Loucy (cell line): ENCODE results near the gene DSG1.

Experiments
- H2AFZ ChIP-seq: fragments of 200-600 bp; sonication (generic); 2 replicates; pipeline ENCODE4 v1.6.0; 2016; ENCODE audit warnings: antibody characterized with exemption, mild to moderate bottlenecking, low read length, moderate library complexity
- H3F3A ChIP-seq: fragments of 200-600 bp; 2 replicates; pipeline ENCODE4 v1.6.0; 2016; ENCODE audit warnings: antibody characterized with exemption, low read depth, mild to moderate bottlenecking
- H3K27me3 ChIP-seq: fragments of 200-600 bp; sonication (generic); 2 replicates; pipeline ENCODE4 v1.6.1; 2014; ENCODE audit warnings: low read length, mild to moderate bottlenecking; ENCODE audit not compliant: insufficient read depth, poor library complexity, severe bottlenecking
- H3K36me3 ChIP-seq: fragments of 200-600 bp; sonication (generic); 2 replicates; pipeline ENCODE4 v1.6.1; 2016; ENCODE audit warnings: low read length; ENCODE audit not compliant: insufficient read depth
- H3K4me1 ChIP-seq: fragments of 200-600 bp; sonication (generic); 2 replicates; pipeline ENCODE4 v1.5.1; 2014; ENCODE audit warnings: low read length, mild to moderate bottlenecking; ENCODE audit not compliant: insufficient read depth, poor library complexity, severe bottlenecking
- H3K4me2 ChIP-seq: fragments of 200-600 bp; sonication (generic); 2 replicates; pipeline ENCODE4 v1.6.0; 2014; ENCODE audit warnings: antibody characterized with exemption, low read length, low read depth, mild to moderate bottlenecking; ENCODE audit not compliant: poor library complexity, severe bottlenecking
- H3K4me3 ChIP-seq: fragments of 200-600 bp; sonication (generic); 2 replicates; pipeline ENCODE4 v1.5.1; 2014; ENCODE audit warnings: low read length, mild to moderate bottlenecking, mixed read lengths; ENCODE audit not compliant: poor library complexity, severe bottlenecking
- H3K79me2 ChIP-seq: fragments of 200-600 bp; sonication (generic); 2 replicates; pipeline ENCODE4 v1.6.1; 2014; ENCODE audit warnings: low read length; ENCODE audit not compliant: insufficient read depth
- H3K9ac ChIP-seq: fragments of 200-600 bp; sonication (generic); 2 replicates; pipeline ENCODE4 v1.6.0; 2014; ENCODE audit warnings: mild to moderate bottlenecking, low read depth, low read length, moderate library complexity; ENCODE audit not compliant: poor library complexity, severe bottlenecking
- H3K9me2 ChIP-seq: fragments of 200-600 bp; sonication (generic); replicated peaks from 2 replicates; pipeline ENCODE4 v1.6.1; 2016; ENCODE audit warnings: low read depth, low read length, mixed read lengths
- H3K9me3 ChIP-seq: fragments of 200-600 bp; sonication (generic); 2 replicates; pipeline ENCODE4 v1.6.1; 2014; ENCODE audit warnings: mild to moderate bottlenecking, antibody characterized with exemption, low read length, low read depth; ENCODE audit not compliant: insufficient read depth
- H4K20me1 ChIP-seq: fragments of 200-600 bp; sonication (generic); 2 replicates; pipeline ENCODE4 v1.6.0; 2014; ENCODE audit warnings: antibody characterized with exemption, low read length, mild to moderate bottlenecking; ENCODE audit not compliant: insufficient read depth, poor library complexity, severe bottlenecking
- EZH2phosphoT487 ChIP-seq: fragments of 200-600 bp; IDR thresholded peaks from 2 replicates; pipeline ENCODE4 v1.6.1; 2018; ENCODE audit warnings: antibody characterized with exemption, mild to moderate bottlenecking, moderate library complexity, borderline replicate concordance
- TF ChIP-seq, protein P1 (sequence below): fragments of 200-600 bp; sonication (generic); conservative IDR thresholded peaks from 2 replicates; pipeline ENCODE4 v1.5.1; 2014; ENCODE audit warnings: mild to moderate bottlenecking, antibody characterized with exemption, low read length

Gene DSG1

DNA sequence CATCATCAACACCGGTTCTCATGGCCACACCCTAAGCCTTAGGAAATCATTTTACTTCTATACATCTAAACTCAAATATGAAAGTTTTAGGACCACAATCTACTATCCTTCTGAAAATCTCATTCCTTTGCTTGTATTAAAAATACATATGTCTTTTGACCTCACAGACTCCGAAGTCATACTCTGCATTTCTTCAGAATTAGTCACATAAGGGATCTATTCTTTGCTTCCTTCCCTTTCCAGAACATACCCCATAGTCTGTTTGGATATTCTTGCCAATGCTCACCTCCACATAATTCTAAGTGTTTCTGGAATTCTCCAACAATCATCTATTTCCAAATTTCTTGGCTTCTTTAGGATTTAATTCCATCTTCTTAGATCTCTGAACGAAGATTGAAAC, 14.2 kb upstream of the DSG1 start:
- Histone ChIP-seq H4K20me1 (no peaks in the 10 kb centered on the region), H3K27me3 (no peaks in the 10 kb centered on the region)

DNA sequence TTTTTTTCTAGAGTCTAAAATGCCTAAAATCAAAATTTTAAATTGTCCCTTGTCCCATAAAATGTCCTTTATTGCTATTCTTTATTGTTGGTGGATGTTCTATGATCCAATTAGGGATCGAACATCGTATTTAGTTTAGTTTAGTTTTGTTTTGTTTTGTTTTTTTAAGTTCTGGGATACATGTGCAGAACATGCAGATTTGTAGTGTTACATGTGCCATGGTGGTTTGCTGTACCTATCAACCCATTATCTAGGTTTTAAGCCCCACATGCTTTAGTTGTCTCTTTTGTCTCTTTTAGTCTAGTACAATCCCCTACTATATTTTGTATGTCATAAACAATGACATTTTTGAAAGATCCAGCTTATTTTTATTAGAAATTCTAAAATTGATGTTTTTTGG, 8.8 kb upstream of the DSG1 start:
- Histone ChIP-seq H3K36me3 (no peaks in the 10 kb centered on the region), H3K4me1 (no peaks in the 10 kb centered on the region), H3K9ac (no peak overlapping the region), H3K4me3 (no peak overlapping the region), H3K4me2 (no peak overlapping the region), H3K27me3 (no peaks in the 10 kb centered on the region), H2AFZ (no peak overlapping the region), H3K9me3 (no peaks in the 10 kb centered on the region), H3F3A (no peaks in the 10 kb centered on the region), H3K79me2 (no peaks in the 10 kb centered on the region), H3K9me2 (no peaks in the 10 kb centered on the region), H4K20me1 (no peaks in the 10 kb centered on the region)
- TF ChIP-seq, protein P1, sequence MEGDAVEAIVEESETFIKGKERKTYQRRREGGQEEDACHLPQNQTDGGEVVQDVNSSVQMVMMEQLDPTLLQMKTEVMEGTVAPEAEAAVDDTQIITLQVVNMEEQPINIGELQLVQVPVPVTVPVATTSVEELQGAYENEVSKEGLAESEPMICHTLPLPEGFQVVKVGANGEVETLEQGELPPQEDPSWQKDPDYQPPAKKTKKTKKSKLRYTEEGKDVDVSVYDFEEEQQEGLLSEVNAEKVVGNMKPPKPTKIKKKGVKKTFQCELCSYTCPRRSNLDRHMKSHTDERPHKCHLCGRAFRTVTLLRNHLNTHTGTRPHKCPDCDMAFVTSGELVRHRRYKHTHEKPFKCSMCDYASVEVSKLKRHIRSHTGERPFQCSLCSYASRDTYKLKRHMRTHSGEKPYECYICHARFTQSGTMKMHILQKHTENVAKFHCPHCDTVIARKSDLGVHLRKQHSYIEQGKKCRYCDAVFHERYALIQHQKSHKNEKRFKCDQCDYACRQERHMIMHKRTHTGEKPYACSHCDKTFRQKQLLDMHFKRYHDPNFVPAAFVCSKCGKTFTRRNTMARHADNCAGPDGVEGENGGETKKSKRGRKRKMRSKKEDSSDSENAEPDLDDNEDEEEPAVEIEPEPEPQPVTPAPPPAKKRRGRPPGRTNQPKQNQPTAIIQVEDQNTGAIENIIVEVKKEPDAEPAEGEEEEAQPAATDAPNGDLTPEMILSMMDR: no peak
- no peak for TF ChIP-seq EZH2phosphoT487

More for the DNA sequence above, 14.2 kb upstream of the DSG1 start:
- Histone ChIP-seq H3K36me3 (no peaks in the 10 kb centered on the region), H3K4me2 (no peak overlapping the region), H3F3A (no peaks in the 10 kb centered on the region), H3K9me3 (no peaks in the 10 kb centered on the region), H3K4me1 (no peaks in the 10 kb centered on the region), H3K79me2 (no peaks in the 10 kb centered on the region), H3K9ac (no peak overlapping the region), H3K4me3 (no peak overlapping the region), H2AFZ (no peak overlapping the region), H3K9me2 (no peaks in the 10 kb centered on the region)
- TF ChIP-seq EZH2phosphoT487: no peak
- TF ChIP-seq, protein P1: no peak

DNA sequence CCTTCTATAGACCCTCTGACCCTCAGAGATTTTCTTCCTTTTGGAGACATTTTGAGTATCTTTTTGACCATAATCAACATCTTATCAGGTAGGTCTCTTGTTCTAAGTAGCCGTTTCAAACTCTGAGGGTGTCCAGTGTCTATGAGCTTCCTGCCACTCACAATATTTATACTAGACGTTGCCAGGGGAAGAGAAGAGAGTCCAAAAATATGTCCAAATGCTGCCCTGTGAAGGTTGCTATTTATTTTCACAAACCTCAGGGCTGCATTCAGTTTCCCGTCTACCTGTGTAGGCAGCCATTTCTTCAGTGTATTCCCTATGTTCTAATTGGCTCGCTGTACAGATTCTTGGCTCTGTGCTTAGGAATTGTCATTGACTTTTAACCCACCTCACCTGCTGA, 986 bp upstream of the DSG1 start:
- Histone ChIP-seq H3K4me2 (no peak overlapping the region), H3K9me3 (no peaks in the 10 kb centered on the region), H4K20me1 (no peaks in the 10 kb centered on the region), H3F3A (no peaks in the 10 kb centered on the region), H3K79me2 (no peaks in the 10 kb centered on the region), H2AFZ (no peak overlapping the region), H3K27me3 (no peaks in the 10 kb centered on the region), H3K9ac (no peak overlapping the region), H3K36me3 (no peaks in the 10 kb centered on the region), H3K4me3 (no peak overlapping the region), H3K4me1 (no peaks in the 10 kb centered on the region), H3K9me2 (no peaks in the 10 kb centered on the region)
- no peak for TF ChIP-seq EZH2phosphoT487
- TF ChIP-seq, protein P1: no peak
